H1 (cell line): ENCODE results near the gene CD7. TPM values are rescaled to one million over a fixed set of nuclear protein-coding genes. Genes with fewer than 3 reads are reported as not detected.

Experiments used
- CTCF ChIA-PET: fragments of 300-600 bp; sonication (Branson Sonifier 250); formaldehyde crosslinking; loops from one replicate; lab custom pipeline; 2021; ENCODE audit not compliant: partially characterized antibody; lab: Charles Lee
- POLR2A ChIA-PET: fragments of 300-600 bp; sonication (Branson Sonifier 250); formaldehyde crosslinking; loops from one replicate; lab custom pipeline; 2021; ENCODE audit warnings: inconsistent platforms; ENCODE audit not compliant: partially characterized antibody; lab: Charles Lee
- DNase-seq, 2 experiments: peaks; one replicate each; pipeline versions ENCODE4 v3.0.0 to v3.0.0-alpha.2; 2010 to 2022; ENCODE audit warnings: low spot score in 2 of 2, low read depth in 1 of 2, mixed read lengths in 1 of 2
- FAIRE-seq: peaks from 2 replicates; lab custom pipeline; 2011; peaks lifted over from hg19 to GRCh38; lab: Jason Lieb, UNC
- H2AFZ ChIP-seq: 2 replicates; pipeline ENCODE4 v1.8.1; 2012; ENCODE audit warnings: low read length, inconsistent platforms
- H2AK5ac ChIP-seq: 2 replicates; pipeline ENCODE4 v1.6.1; 2013; ENCODE audit warnings: low read depth, low read length
- H2BK120ac ChIP-seq: replicated peaks from 2 replicates; pipeline ENCODE3; 2013; ENCODE audit warnings: low read depth, low read length, inconsistent platforms
- H2BK12ac ChIP-seq: 2 replicates; pipeline ENCODE4 v1.6.1; 2013; ENCODE audit warnings: low read depth, low read length
- H2BK15ac ChIP-seq: 2 replicates; pipeline ENCODE4 v1.6.1; 2013; ENCODE audit warnings: low read length
- H2BK20ac ChIP-seq: 2 replicates; pipeline ENCODE4 v1.6.1; 2013; ENCODE audit warnings: low read length
- H2BK5ac ChIP-seq: 2 replicates; pipeline ENCODE4 v1.6.1; 2013; ENCODE audit warnings: low read depth, low read length
- H3K14ac ChIP-seq: 2 replicates; pipeline ENCODE4 v1.6.1; 2013; ENCODE audit warnings: inconsistent platforms; ENCODE audit not compliant: insufficient read length
- H3K18ac ChIP-seq: 2 replicates; pipeline ENCODE4 v1.6.1; 2013; ENCODE audit warnings: low read length; ENCODE audit errors: extremely low read depth
- H3K23ac ChIP-seq: 2 replicates; pipeline ENCODE4 v1.6.1; 2013; ENCODE audit warnings: inconsistent platforms; ENCODE audit not compliant: insufficient read length
- H3K23me2 ChIP-seq: 2 replicates; pipeline ENCODE4 v1.6.1; 2013; ENCODE audit warnings: low read depth, low read length
- H3K27ac ChIP-seq: 2 replicates; pipeline ENCODE4 v1.6.1; 2011; ENCODE audit warnings: low read depth, low read length, inconsistent platforms
- H3K27me3 ChIP-seq, 4 experiments: replicated peaks in 1 of 4; 1 replicate in 1 of 4; 2 replicates in 3 of 4; pipeline versions ENCODE4 v1.6.1 to v1.8.1; 2011 to 2013; ENCODE audit warnings: low read length in 3 of 4, mild to moderate bottlenecking in 3 of 4, inconsistent platforms in 2 of 4, mixed read lengths in 2 of 4, moderate library complexity in 1 of 4; ENCODE audit not compliant: control insufficient read depth in 3 of 4, insufficient read depth in 3 of 4; ENCODE audit errors: extremely low read depth in 1 of 4
- H3K36me3 ChIP-seq, 4 experiments: 2 replicates each; pipeline versions ENCODE4 v1.6.1 to v1.8.1; 2011 to 2013; ENCODE audit warnings: mild to moderate bottlenecking in 4 of 4, low read length in 3 of 4, moderate library complexity in 2 of 4, control low read depth in 1 of 4, inconsistent platforms in 1 of 4; ENCODE audit not compliant: insufficient read depth in 4 of 4, control insufficient read depth in 2 of 4
- H3K4ac ChIP-seq: replicated peaks from 2 replicates; pipeline ENCODE3; 2013; ENCODE audit warnings: low read length, low read depth, mixed read lengths, inconsistent platforms; ENCODE audit not compliant: insufficient read length
- H3K4me1 ChIP-seq, 4 experiments: replicated peaks in 1 of 4; 1 replicate in 1 of 4; 2 replicates in 3 of 4; pipeline versions ENCODE4 v1.6.1 to v1.8.1; 2011 to 2013; ENCODE audit warnings: low read length in 3 of 4, inconsistent platforms in 2 of 4, mixed read lengths in 1 of 4; ENCODE audit not compliant: insufficient read depth in 4 of 4, control insufficient read depth in 3 of 4
- H3K4me2 ChIP-seq, 2 experiments: 2 replicates each; pipeline versions ENCODE4 v1.6.1 to v1.8.1; 2011 to 2013; ENCODE audit warnings: low read depth in 2 of 2, low read length in 2 of 2, control low read depth in 1 of 2, inconsistent platforms in 1 of 2, mild to moderate bottlenecking in 1 of 2; ENCODE audit not compliant: insufficient read depth in 1 of 2
- H3K4me3 ChIP-seq, 4 experiments: fragments of 200-600, 300-600 bp in 1 of 4; sonication (generic), shearing (Covaris generic), sonication (Bioruptor Twin) in 1 of 4; 2 replicates each; pipeline versions ENCODE4 v1.5.1 to v1.8.1; 2011 to 2016; ENCODE audit warnings: low read length in 4 of 4, low read depth in 3 of 4, control low read depth in 2 of 4, inconsistent platforms in 2 of 4, mild to moderate bottlenecking in 2 of 4, mixed read lengths in 1 of 4, moderate library complexity in 1 of 4; ENCODE audit not compliant: insufficient read depth in 2 of 4; ENCODE audit errors: extremely low read depth in 1 of 4
- H3K56ac ChIP-seq: replicated peaks from 2 replicates; pipeline ENCODE3; 2013; ENCODE audit warnings: low read depth, mild to moderate bottlenecking, mixed read lengths, low read length, inconsistent platforms; ENCODE audit not compliant: insufficient read length
- H3K79me1 ChIP-seq: 2 replicates; pipeline ENCODE4 v1.6.1; 2013; ENCODE audit warnings: low read depth, low read length, control low read depth
- H3K79me2 ChIP-seq, 2 experiments: 2 replicates each; pipeline versions ENCODE4 v1.6.1 to v1.8.1; 2012 to 2013; ENCODE audit warnings: low read length in 2 of 2, mild to moderate bottlenecking in 2 of 2, inconsistent platforms in 1 of 2; ENCODE audit not compliant: insufficient read depth in 2 of 2, control insufficient read depth in 1 of 2
- H3K9ac ChIP-seq, 4 experiments: replicated peaks in 1 of 4; 1 replicate in 1 of 4; 2 replicates in 3 of 4; pipeline versions ENCODE4 v1.6.1 to v1.8.1; 2011 to 2013; ENCODE audit warnings: low read depth in 3 of 4, low read length in 3 of 4, control low read depth in 2 of 4, mild to moderate bottlenecking in 2 of 4, moderate library complexity in 2 of 4, inconsistent platforms in 1 of 4; ENCODE audit errors: extremely low read depth in 1 of 4
- H3K9me3 ChIP-seq, 2 experiments: 2 replicates each; pipeline versions ENCODE4 v1.6.1 to v1.8.1; 2012 to 2013; ENCODE audit warnings: mild to moderate bottlenecking in 2 of 2, moderate library complexity in 2 of 2, control low read depth in 1 of 2, inconsistent platforms in 1 of 2, low read depth in 1 of 2, low read length in 1 of 2, mixed read lengths in 1 of 2; ENCODE audit not compliant: insufficient read depth in 2 of 2
- H4K20me1 ChIP-seq, 2 experiments: replicated peaks in 1 of 2; 2 replicates each; pipeline versions ENCODE3 to v1.8.1; 2011 to 2013; ENCODE audit warnings: inconsistent platforms in 2 of 2, low read length in 2 of 2, mild to moderate bottlenecking in 1 of 2; ENCODE audit not compliant: insufficient read depth in 2 of 2, control insufficient read depth in 1 of 2
- H4K5ac ChIP-seq: 2 replicates; pipeline ENCODE4 v1.6.1; 2013; ENCODE audit warnings: low read length, low read depth, mixed read lengths, inconsistent platforms; ENCODE audit not compliant: insufficient read length
- H4K8ac ChIP-seq: 2 replicates; pipeline ENCODE4 v1.8.0; 2013; ENCODE audit warnings: mild to moderate bottlenecking, moderate library complexity, low read length, inconsistent platforms; ENCODE audit not compliant: insufficient read depth; ENCODE audit errors: extremely low read depth
- H4K91ac ChIP-seq: replicated peaks from 2 replicates; pipeline ENCODE3; 2013; ENCODE audit warnings: low read length, mixed read lengths, inconsistent platforms; ENCODE audit not compliant: insufficient read length
- BACH1 ChIP-seq: IDR thresholded peaks from 2 replicates; pipeline ENCODE4 v1.6.1; 2012; ENCODE audit warnings: low read length, improper control_type of control experiment
- EZH2 ChIP-seq: fragments of 200-600 bp; sonication (generic); IDR thresholded peaks from 2 replicates; pipeline ENCODE4 v1.7.1; 2012; ENCODE audit warnings: low read depth, mild to moderate bottlenecking, moderate library complexity, low read length, inconsistent platforms; ENCODE audit not compliant: severe bottlenecking
- MAFK ChIP-seq: IDR thresholded peaks from 2 replicates; pipeline ENCODE4 v1.6.1; 2012; ENCODE audit warnings: low read depth, mild to moderate bottlenecking, improper control_type of control experiment, low read length
- SUZ12 ChIP-seq: fragments of 200-600 bp; sonication (generic); IDR thresholded peaks from 2 replicates; pipeline ENCODE4 v1.6.1; 2012; ENCODE audit warnings: mild to moderate bottlenecking, inconsistent platforms, low read length, moderate library complexity, mixed read lengths
- USF2 ChIP-seq: IDR thresholded peaks from 2 replicates; pipeline ENCODE4 v1.6.1; 2011; ENCODE audit warnings: low read length, improper control_type of control experiment
- WGBS, 2 experiments: shearing (Covaris generic) in 1 of 2; methylation state at CpG; one replicate each; pipeline versions ENCODE4 v1.1.6 to v1.1.7; 2013 to 2015; ENCODE audit warnings: low lambda C conversion rate in 2 of 2, mixed read lengths in 2 of 2, inconsistent platforms in 1 of 2, low coverage in 1 of 2, missing lambda C conversion rate in 1 of 2; ENCODE audit not compliant: insufficient replicate concordance in 2 of 2, insufficient coverage in 1 of 2, insufficient read length in 1 of 2; ENCODE audit errors: extremely low coverage in 1 of 2, missing lambda C conversion rate in 1 of 2; 5-methylcytosine and 5-hydroxymethylcytosine counted together
- polyA plus RNA-seq, 7 experiments: library from polyadenylated mRNA; depleted of rRNA in 3 of 7; stranded (reverse) in 5 of 7; unstranded in 2 of 7; fragments of >200 nt in 5 of 7; fragments of 200-250 nt in 2 of 7; gene quantifications; 1 replicate in 5 of 7; 2 replicates in 1 of 7; 4 replicates in 1 of 7; pipeline versions ENCODE4 v1.2.1 to v1.2.3, GENCODE V29; 2011 to 2013; ENCODE audit warnings: missing spikeins in 2 of 7, mixed read lengths in 2 of 7
- total RNA-seq: library from RNA; stranded (reverse); fragmentation: NEBNext Ultra II Directional; extraction: Animal tissue kit (Norgen Biotek cat#: 25700); gene quantifications from 2 replicates; pipeline ENCODE4 v1.2.1, GENCODE V29; 2021

CD7 gene
- total and polyA plus RNA-seq, 2 of the 8 experiments (the other 6 are each of a cell fraction or from before 2014, with no cell fraction given) = 0.83 to 0.86 TPM

GRCh38 chr17:82332669-82333278 lies 15.4 kb upstream of the CD7 start:
- H3K79me2 ChIP-seq = no peaks in the 10 kb centered on the region
- peaks cover 28 to 56% (median 53%) of the 10 kb centered on the region in 4 experiments for H3K27me3 ChIP-seq
- H2BK20ac ChIP-seq = 0 out of 2 replicates have a peak overlapping the region, but pooled peaks have one; percentile 61
- 0 out of 2 replicates have a peak overlapping the region, but pooled peaks have one; percentile 60 for H2BK5ac ChIP-seq
- H2BK12ac ChIP-seq = peak overlapping the region; percentile 95; the same call in 1 of the 2 replicates
- no peak overlapping the region for H2AK5ac ChIP-seq
- no peak overlapping the region for H3K23ac ChIP-seq
- H4K91ac ChIP-seq = peak overlapping the region; percentile 93
- H3K56ac ChIP-seq = no peak overlapping the region
- H4K20me1 ChIP-seq = no peaks in the 10 kb centered on the region
- no peak for FAIRE-seq
- H4K5ac ChIP-seq = no peak overlapping the region
- WGBS, 2 experiments = 38% methylated on average over 32 of the region's 32 CpGs; no CpG with 5 or more reads in 1 of the 2 experiments
- H4K8ac ChIP-seq = peak overlapping the region; percentile 45; the same call in 1 of the 2 replicates
- peak overlapping the region; percentile 81 for H3K4ac ChIP-seq
- H3K23me2 ChIP-seq = peaks cover 8% of the 10 kb centered on the region
- H2BK15ac ChIP-seq = peak overlapping the region; percentile 100; the same call in 1 of the 2 replicates
- CTCF ChIA-PET = interaction anchor here (0.8 to 2.6 kb wide), 8 partner anchors 11 to 98 kb away, joined by 3 to 11 read pairs (median 4); partner anchors contain the start of gene CD7
- H3K36me3 ChIP-seq = no peaks in the 10 kb centered on the region
- no peak overlapping the region for H2BK120ac ChIP-seq
- H2AFZ ChIP-seq = no peak overlapping the region
- POLR2A ChIA-PET = interaction anchor here (0.7 to 1.5 kb wide), 6 partner anchors 11 to 59 kb away, joined by 3 to 5 read pairs (median 3); no protein-coding TSS in a partner anchor
- peaks cover 0 to 25% (median 17%) of the 10 kb centered on the region in 4 experiments; a peak in 6 of 7 replicates for H3K4me1 ChIP-seq
- peak overlapping the region; percentile 96; the same call in 1 of the 2 replicates for H3K18ac ChIP-seq
- peak overlapping the region; percentile 69 to 76 for H3K4me2 ChIP-seq
- no peak overlapping the region for H3K27ac ChIP-seq
- H3K79me1 ChIP-seq = no peaks in the 10 kb centered on the region
- no peaks in the 10 kb centered on the region for H3K9me3 ChIP-seq
- DNase-seq = no peak
- TF ChIP-seq BACH1 (0 out of 2 replicates have a peak, but pooled peaks have one; percentile 18), MAFK (peak; percentile 94), USF2 (no peak), SUZ12 (peak; percentile 70; the same call in 1 of the 2 replicates), EZH2 (peak; percentile 69)
- no peak overlapping the region; a peak in 1 of 7 replicates for H3K9ac ChIP-seq
- peak overlapping the region; percentile 7 to 58 (median 32); a peak in 6 of 8 replicates for H3K4me3 ChIP-seq
- no peak overlapping the region for H3K14ac ChIP-seq
